Stimulated activated CD8-positive, alpha-beta memory T cell treated with anti-CD3 and anti-CD28 coated beads, Interleukin-2, amount 100 ng/mL, for 1 hour (primary cell): ENCODE results near the gene GRHL1.
"Not testable (repeated sequence)": the region's sequence is repeated elsewhere in the genome, so short reads cannot be mapped to it uniquely, and the experiment has no call there.

Experiments
- DNase-seq, 2 donors: peaks; one replicate each; pipeline ENCODE4 v3.0.0-alpha.2; 2020; ENCODE audit warnings: low read depth in 2 of 2

The GRHL1 gene

DNA sequence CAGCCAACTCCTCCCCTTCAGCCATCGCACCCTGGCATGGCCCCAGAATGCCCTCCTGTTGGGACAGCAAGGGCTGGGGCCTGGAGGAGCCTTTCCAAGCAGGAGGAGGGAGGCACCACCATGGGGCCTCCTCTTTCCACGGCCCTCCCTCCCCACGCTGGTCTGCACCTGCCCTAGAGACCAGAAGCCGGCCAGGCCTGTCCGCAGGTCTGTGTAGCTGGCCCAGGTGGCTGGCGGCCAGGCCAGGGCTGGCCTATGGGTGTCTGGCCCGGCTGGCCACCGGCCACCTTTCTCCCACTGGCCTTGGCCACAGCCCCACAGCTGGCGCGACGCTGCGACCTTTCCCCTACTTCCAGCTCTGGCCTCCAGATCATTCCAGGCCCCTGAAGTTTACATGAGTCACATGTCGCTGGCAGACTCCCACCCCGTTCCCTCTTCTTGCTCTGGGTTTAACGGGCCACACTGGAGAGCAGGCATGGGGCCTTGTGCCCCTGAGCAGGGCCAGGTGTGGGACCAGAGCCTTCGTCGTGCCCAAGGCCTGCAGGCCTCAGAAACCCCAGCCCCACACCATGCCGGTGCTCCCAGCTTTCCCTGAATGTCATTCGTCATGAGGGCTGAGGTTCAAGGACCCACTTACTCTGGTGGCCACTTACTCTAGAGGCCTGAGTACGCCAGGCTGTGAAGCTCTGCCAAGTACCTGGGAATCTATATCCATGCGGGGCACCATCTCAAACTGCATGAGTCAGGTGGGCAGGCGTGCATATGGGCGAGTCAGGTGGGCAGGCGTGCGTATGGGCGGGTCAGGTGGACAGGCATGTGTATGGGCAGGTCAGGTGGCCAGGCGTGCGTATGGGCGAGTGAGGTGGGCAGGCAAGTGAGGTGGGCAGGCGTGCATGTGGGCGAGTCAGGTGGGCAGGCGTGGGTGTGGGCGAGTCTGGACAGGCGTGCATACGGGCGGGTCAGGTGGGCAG is 58.6 kb downstream of the GRHL1 start:
- no peak for DNase-seq

DNA sequence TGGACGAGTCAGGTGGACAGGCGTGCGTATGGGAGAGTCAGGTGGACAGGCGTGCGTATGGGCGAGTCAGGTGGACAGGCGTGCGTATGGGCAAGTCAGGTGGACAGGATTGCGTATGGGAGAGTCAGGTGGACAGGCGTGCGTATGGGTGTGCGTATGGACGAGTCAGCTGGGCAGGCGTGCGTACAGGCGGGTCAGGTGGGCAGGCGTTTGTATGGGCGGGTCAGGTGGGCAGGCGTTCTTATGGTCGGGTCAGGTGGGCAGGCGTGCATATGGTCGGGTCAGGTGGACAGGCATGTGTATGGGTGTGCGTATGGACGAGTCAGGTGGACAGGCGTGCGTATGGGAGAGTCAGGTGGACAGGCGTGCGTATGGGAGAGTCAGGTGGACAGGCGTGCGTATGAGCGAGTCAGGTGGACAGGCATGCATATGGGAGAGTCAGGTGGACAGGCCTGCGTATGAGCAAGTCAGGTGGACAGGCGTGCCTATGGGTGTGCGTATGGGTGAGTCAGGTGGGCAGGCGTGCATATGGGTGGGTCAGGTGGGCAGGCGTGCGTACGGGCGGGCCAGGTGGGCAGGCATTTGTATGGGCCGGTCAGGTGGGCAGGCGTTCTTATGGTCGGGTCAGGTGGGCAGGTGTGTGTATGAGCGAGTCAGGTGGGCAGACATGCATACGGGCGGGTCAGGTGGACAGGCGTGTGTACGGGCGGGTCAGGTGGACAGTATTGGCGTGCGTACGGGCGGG is 59.5 kb downstream of the GRHL1 start:
- not testable (repeated sequence) for DNase-seq

DNA sequence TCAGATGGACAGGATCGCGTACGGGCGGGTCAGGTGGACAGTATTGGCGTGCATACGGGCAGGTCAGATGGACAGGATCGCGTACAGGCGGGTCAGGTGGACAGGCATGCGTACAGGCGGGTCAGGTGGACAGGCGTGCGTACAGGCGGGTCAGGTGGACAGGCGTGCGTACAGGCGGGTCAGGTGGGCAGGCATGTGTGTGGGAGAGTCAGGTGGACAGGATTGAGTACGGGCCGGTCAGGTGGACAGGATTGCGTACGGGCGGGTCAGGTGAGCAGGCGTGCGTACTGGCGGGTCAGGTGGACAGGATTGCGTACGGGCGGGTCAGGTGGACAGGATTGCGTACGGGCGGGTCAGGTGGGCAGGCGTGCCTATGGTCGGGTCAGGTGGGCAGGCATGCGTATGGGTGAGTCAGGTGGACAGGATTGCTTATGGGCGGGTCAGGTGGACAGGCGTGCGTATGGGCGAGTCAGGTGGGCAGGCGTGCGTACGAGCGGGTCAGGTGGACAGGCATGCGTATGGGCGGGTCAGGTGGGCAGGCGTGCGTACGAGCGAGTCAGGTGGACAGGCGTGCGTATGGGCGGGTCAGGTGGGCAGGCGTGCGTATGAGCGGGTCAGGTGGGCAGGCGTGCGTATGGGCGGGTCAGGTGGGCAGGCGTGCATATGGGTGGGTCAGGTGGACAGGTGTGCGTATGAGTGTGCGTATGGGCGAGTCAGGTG is 60.3 kb downstream of the GRHL1 start:
- not testable (repeated sequence) for DNase-seq

DNA sequence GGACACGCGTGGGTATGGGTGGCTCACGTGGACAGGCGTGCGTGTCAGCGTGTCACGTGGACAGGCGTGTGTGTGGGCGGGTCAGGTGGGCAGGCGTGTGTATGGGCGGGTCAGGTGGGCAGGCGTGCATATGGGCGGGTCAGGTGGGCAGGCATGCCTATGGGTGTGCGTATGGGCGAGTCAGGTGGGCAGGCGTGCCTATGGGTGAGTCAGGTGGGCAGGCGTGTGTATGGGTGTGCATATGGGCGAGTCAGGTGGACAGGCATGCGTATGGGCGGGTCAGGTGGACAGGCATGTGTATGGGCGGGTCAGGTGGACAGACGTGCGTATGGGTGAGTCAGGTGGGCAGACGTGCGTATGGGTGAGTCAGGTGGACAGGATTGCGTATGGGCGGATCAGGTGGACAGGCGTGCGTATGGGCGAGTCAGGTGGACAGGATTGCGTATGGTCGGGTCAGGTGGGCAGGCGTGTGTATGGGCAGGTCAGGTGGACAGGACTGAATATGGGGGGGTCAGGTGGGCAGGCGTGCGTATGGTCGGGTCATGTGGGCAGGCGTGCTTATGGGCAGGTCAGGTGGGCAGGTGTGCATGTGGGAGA is 61.0 kb downstream of the GRHL1 start:
- DNase-seq = not testable (repeated sequence)

DNA sequence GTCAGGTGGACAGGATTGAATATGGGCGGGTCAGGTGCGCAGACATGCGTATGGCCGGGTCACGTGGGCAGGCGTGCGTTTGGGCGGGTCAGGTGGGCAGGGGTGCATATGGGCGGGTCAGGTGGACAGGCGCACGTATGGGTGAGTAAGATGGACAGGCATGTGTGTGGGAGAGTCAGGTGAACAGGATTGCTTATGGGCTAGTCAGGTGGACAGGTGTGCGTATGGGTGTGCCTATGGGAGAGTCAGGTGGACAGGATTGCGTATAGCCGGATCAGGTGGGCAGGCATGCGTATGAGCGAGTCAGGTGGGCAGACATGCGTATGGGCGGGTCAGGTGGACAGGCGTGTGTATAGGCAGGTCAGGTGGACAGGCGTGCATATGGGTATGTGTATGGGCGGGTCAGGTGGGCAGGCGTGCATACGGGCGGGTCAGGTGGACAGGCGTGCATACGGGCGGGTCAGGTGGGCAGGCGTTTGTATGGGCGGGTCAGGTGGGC is 61.5 kb downstream of the GRHL1 start:
- DNase-seq = no peak

DNA sequence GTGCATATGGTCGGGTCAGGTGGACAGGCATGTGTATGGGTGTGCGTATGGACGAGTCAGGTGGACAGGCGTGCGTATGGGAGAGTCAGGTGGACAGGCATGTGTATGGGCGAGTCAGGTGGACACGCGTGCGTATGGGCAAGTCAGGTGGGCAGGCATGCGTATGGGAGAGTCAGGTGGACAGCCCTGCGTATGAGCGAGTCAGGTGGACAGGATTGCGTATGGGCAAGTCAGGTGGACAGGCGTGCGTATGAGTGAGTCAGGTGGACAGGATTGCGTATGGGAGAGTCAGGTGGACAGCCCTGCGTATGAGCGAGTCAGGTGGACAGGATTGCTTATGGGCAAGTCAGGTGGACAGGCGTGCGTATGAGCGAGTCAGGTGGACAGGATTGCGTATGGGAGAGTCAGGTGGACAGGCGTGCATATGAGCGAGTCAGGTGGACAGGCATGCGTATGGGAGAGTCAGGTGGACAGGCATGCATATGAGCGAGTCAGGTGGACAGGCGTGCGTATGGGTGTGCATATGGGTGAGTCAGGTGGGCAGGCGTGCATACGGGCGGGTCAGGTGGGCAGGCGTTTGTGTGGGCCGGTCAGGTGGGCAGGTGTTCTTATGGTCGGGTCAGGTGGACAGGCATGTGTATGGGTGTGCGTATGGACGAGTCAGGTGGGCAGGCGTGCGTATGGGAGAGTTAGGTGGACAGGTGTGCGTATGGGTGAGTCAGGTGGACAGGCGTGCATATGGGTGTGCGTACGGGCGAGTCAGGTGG is 62.3 kb downstream of the GRHL1 start:
- not testable (repeated sequence) for DNase-seq

DNA sequence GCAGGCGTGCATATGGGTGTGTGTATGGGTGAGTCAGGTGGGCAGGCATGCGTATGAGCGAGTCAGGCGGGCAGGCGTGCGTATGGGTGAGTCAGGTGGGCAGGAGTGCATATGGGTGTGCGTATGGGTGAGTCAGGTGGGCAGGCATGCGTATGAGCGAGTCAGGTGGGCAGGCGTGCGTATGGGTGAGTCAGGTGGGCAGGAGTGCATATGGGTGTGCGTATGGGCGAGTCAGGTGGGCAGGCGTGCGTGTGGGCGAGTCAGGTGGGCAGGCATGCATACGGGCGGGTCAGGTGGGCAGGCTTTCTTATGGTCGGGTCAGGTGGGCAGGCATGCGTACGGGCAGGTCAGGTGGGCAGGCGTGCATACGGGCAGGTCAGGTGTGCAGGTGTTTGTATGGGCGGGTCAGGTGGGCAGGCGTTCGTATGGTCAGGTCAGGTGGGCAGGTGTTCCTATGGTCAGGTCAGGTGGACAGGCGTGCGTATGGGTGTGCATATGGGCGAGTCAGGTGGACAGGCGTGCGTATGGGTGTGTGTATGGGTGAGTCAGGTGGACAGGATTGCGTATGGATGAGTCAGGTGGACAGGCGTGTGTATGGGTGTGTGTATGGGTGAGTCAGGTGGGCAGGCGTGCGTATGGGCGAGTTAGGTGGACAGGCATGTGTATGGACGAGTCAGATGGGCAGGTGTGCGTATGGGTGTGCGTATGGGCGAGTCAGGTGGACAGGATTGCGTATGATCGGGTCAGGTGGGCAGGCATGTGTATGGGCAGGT is 63.1 kb downstream of the GRHL1 start:
- DNase-seq = no peak

DNA sequence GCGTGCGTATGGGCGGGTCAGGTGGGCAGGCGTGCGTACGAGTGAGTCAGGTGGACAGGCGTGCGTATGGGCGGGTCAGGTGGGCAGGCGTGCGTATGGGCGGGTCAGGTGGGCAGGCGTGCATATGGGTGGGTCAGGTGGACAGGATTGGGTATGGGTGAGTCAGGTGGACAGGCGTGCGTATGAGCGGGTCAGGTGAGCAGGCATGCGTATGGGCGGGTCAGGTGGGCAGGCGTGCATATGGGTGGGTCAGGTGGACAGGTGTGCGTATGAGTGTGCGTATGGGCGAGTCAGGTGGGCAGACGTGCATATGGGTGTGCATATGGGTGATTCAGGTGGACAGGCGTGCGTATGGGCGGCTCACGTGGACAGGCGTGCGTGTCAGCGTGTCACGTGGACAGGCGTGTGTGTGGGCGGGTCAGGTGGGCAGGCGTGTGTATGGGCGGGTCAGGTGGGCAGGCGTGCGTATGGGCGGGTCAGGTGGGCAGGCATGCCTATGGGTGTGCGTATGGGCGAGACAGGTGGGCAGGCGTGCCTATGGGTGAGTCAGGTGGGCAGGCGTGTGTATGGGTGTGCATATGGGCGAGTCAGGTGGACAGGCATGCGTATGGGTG is 64.0 kb downstream of the GRHL1 start:
- not testable (repeated sequence) for DNase-seq

DNA sequence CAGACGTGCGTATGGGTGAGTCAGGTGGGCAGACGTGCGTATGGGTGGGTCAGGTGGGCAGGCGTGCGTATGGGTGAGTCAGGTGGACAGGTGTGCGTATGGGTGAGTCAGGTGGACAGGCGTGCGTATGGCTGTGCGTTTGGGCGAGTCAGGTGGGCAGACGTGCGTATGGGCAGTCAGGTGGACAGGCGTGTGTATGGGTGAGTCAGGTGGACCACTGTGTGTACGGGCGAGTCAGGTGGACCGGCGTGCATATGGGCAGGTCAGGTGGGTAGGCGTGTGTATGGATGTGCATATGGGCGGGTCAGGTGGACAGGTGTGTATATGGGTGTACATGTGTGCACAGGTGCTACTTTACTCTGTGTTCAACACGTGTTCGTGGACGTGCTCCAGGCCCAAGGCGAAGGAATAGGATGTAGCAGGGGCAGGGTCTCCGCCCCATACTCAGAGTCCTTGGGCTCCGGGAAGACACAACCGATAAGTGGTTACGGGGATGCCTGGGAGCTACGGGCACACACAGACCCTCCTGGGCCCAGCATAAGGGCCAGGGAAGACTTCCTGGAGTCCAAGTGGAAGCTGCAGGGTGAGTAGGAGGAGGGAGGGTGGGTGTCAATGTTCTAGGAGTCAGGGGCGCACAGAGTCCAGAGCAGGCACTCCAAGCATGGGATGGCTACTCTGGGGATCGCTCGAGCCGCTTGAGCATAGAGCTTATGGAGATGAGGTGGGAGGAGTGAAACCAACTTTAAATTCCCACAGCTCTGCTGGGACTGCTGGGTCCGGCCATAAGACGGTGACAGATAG is 64.7 kb downstream of the GRHL1 start:
- no peak for DNase-seq

DNA sequence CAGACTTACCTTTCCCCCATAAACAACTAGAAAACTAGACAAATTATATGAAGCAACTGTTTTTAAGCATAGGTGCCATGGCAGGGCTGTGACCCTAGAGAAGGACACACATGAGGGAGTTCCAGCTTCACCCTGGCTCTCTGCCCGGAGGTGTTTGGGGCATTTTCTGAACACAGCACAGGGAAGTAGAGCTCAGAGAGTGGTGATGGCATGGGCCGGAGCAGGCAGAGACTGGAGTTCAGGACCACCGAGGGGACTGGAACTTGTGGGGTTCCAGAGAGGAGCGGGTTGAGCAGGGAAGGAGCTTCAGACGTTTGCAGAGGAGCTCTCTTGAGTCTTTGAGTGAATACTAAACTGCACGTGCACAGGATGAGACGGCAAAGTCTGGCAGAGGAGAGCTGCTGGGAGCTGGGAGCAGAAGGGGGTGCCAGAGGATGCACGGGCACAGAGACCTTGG is 65.3 kb downstream of the GRHL1 start:
- no peak for DNase-seq

DNA sequence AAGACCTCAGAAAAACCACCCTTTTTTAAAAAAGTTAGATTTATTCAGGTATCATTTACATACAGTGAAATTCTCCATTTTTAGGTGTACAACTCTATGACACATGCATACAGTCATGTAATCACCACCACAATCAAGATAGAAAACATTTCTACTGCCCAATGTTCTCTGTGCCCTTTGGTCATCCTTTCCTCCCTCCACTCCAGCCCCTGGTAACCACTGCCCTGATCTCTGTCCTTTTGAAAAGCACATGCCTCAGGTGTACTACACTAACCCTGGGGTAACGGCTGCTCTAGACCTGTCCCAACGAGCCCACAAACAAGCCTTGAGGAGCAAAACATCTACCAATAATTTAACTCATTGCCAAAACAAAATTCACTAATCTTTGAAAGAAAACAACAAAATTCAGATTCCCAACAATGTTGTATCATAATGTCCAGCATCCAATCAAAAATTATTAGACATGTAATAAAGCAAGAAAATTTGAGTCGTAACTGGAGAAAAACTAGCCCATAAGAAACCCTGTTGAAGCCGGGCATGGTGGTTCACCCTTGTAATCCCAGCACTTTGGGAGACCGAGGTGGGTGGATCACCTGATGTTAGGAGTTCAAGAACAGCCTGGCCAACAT is 65.9 kb downstream of the GRHL1 start:
- DNase-seq = no peak

DNA sequence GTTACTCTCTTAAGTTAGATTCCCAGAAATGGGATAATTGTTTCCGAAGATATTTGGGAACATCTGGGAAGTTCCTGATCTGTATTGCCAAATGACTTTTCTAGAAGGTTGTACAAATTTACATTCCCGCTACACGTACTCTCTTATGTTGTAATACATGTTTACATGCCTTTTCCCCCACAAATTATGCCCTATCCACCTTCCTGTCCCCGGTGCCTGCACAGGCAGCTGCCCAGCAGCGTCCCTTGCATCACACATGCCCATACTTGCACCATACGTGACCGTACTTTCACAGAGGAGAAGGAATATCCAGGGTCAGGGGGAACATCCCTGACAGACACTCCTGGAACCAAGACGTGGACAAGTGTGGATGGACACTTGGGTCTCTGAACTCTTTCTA is 67.7 kb downstream of the GRHL1 start:
- DNase-seq = no peak

DNA sequence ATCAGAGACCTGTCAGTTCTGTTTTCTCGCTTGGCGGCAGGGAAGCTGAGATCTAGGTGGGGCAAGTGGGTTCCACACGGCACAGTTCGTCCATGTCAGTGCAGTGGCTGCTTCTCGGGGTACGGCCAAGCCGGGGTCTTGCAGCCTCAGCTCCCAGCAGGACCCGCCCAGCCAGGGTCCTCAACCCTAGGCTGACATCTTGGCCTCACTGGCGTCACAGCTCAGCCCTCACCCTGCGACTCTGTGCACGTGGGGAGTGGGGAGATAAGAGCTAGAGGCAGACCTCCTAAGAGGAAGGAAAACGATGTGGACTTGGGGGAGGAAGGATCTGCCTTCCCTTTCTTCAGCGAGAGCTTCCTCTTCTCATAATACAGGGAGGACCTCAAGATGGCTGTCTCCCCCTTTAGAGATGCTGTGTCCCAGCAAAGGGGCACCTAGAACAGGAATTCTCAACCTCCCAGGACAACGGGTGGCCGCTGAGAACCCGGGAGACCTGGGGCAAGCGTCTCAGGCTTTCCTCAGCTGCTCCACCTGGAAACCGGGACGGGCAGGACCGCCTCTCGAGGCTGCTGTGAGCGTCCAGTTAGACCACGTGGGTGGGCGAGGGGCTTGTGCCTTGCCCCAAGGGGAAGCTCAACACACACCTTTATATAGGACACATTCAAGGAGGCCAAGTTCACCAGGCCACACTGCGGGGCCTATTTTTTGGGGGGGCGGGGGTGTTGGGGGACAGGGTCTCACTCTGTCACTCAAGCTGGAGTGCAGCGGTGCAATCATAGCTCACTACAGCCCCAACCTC is 68.3 kb downstream of the GRHL1 start:
- no peak for DNase-seq

DNA sequence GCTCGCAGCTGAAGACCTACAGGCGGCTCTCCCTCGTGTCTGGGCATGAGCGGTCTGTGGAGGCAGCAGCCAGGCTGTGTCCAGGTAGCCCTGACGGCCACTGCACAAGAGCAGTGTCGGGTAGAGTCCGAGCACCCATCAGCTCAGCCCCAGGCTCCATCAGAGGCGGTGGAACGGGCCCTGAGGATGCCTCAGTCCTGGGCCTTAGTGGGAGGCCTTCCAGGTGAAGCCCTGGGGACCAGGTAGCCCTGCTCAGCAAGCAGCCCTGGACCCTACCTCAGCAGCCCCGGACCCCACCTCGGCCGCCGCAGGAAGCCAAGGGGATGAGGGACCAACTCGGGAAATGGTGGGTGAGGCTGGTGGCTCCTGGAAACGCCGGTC is 70.5 kb downstream of the GRHL1 start:
- no peak for DNase-seq

DNA sequence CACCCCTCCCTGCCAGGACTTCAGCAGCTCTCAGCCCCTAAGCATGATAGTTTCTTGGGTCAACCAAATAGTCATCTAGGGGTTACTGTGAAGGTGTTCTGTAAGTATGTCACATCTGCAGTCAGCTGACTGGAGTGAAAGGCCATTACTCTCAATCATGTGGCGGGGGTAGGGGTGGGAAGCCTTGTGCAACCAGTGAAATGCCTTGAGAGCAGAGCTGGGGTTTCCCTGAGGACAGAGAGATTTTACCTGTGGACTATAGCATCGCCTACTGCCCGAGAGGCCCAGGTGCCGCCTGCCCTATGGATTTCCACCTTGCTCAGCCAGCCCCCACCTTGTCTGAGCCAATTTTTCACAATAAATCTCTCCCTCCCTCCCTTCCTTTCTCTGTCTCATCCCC is 71.0 kb downstream of the GRHL1 start:
- DNase-seq = no peak

DNA sequence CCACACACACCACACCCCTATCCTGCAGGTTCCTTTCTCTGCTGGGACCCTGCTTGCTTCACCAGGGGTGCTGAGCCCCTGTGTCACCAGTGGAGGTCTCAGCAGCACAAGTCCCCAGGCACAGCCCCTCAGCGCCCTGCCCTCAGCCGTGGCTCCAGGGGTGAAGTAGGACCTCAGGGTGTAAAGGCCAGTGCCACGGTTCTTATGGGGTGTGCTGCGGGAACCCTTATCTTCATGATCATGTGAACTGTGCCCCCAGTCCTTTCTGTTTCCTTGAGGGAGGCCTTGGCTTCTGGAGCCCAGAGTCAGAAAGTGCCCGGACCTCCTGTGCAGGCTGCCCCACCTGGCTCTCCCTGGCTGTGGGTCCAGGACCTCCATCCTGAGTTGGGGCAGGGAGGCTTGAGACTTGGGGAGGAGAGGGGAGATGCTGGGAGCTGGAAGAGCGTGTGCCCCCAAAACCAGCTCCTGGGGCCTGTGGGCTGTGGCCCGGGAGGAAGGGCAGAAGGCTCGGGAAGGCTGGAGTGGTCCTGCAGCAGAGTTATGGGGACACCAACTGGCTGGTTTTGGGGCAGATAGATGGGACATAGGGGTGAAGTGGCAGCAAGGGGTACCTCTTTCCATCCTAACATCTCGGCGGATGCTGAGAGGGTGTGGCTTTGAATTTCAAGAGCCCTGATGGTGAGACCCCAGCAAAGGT is 71.6 kb downstream of the GRHL1 start:
- no peak for DNase-seq
